HepG2 (cell line): ENCODE measurements around the gene PTPRO. TPM values are rescaled to one million over a fixed set of nuclear protein-coding genes. Genes with fewer than 3 reads are reported as not detected.

ENCODE experiments used
- ATAC-seq: fragments of 200-7000 bp; cut with Tn5 transposase; 3 replicates; pipeline ENCODE4 v1.9.1; 2020; ENCODE audit warnings: mild to moderate bottlenecking, moderate library complexity
- BruUV-seq: library from RNA; stranded (reverse); fragments of 400-500 nt; replicated peaks from 2 replicates; lab custom pipeline; 2021; lab: Mats Ljungman, UMichigan
- CTCF ChIA-PET: fragments of 300-600 bp; formaldehyde crosslinking; extraction: SDS; loops from one replicate; lab custom pipeline; 2021; ENCODE audit warnings: low total read pairs, inconsistent platforms, low intra/inter-chr PET ratio; lab: Yijun Ruan, JAX
- POLR2A ChIA-PET: fragments of 350-600 bp; sonication (Branson Sonifier 250); formaldehyde crosslinking; loops from one replicate; lab custom pipeline; 2020; ENCODE audit warnings: antibody characterized with exemption, inconsistent platforms; lab: Yijun Ruan, JAX
- DNase-seq: peaks from one replicate; pipeline ENCODE4 v3.0.0-alpha.2; 2015; ENCODE audit warnings: low spot score
- FAIRE-seq: peaks from 3 replicates; lab custom pipeline; 2011; peaks lifted over from hg19 to GRCh38; lab: Jason Lieb, UNC
- H2AFZ ChIP-seq: one replicate; pipeline ENCODE4 v1.6.1; 2011; ENCODE audit warnings: low read length, inconsistent platforms
- H3K27ac ChIP-seq: fragments of 300-600 bp; 3 replicates; pipeline ENCODE4 v1.8.0; 2011; ENCODE audit warnings: mixed run types, mild to moderate bottlenecking, mixed read lengths, low read length, inconsistent platforms; ENCODE audit not compliant: insufficient read depth; ENCODE audit errors: extremely low read length
- H3K27me3 ChIP-seq, 2 experiments: fragments of 200-600 bp in 1 of 2; 2 replicates in 1 of 2; 3 replicates in 1 of 2; pipeline versions ENCODE4 v1.6.0 to v1.8.0; 2011; ENCODE audit warnings: low read length in 2 of 2, mild to moderate bottlenecking in 2 of 2, moderate library complexity in 2 of 2, inconsistent platforms in 1 of 2; ENCODE audit not compliant: insufficient read depth in 2 of 2, control insufficient read depth in 1 of 2
- H3K36me3 ChIP-seq, 2 experiments: fragments of 200-600 bp in 1 of 2; replicated peaks in 1 of 2; 2 replicates in 1 of 2; 3 replicates in 1 of 2; pipeline versions ENCODE4 v1.5.1 to v1.8.0; 2011; ENCODE audit warnings: low read length in 2 of 2, inconsistent platforms in 1 of 2; ENCODE audit not compliant: insufficient read depth in 2 of 2, control insufficient read depth in 1 of 2
- H3K4me1 ChIP-seq: 2 replicates; pipeline ENCODE4 v1.5.1; 2012; ENCODE audit warnings: low read length, inconsistent platforms; ENCODE audit not compliant: insufficient read depth
- H3K4me2 ChIP-seq: 2 replicates; pipeline ENCODE4 v1.6.0; 2011; ENCODE audit warnings: low read depth, low read length, inconsistent platforms
- H3K4me3 ChIP-seq, 3 experiments: fragments of 200-600 bp in 1 of 3; sonication (generic), shearing (Covaris generic) in 1 of 3; replicated peaks in 1 of 3; 2 replicates each; pipeline ENCODE4 v1.5.1; 2011 to 2016; ENCODE audit warnings: low read length in 3 of 3, inconsistent platforms in 2 of 3, low read depth in 2 of 3, mild to moderate bottlenecking in 2 of 3, control low read depth in 1 of 3, mixed read lengths in 1 of 3; ENCODE audit not compliant: insufficient read depth in 1 of 3
- H3K79me2 ChIP-seq: one replicate; pipeline ENCODE4 v1.6.1; 2011; ENCODE audit warnings: low read length, inconsistent platforms; ENCODE audit not compliant: insufficient read depth
- H3K9ac ChIP-seq: 2 replicates; pipeline ENCODE4 v1.6.0; 2011; ENCODE audit warnings: mild to moderate bottlenecking, low read depth, low read length, inconsistent platforms; ENCODE audit not compliant: insufficient read depth
- H3K9me3 ChIP-seq: 2 replicates; pipeline ENCODE4 v1.5.1; 2012; ENCODE audit warnings: mild to moderate bottlenecking, low read length
- H4K20me1 ChIP-seq: 2 replicates; pipeline ENCODE4 v1.6.0; 2011; ENCODE audit warnings: inconsistent platforms, mild to moderate bottlenecking, low read length, moderate library complexity; ENCODE audit not compliant: insufficient read depth
- CREB1 ChIP-seq, 2 experiments: fragments of 450-650 bp in 1 of 2; IDR thresholded peaks; 2 replicates each; pipeline ENCODE4 v1.6.1; 2016 to 2017; ENCODE audit warnings: control low read depth in 1 of 2, mild to moderate bottlenecking in 1 of 2, missing compliant biosample characterization in 1 of 2, missing genetic modification characterization in 1 of 2
- HNRNPK ChIP-seq: fragments of 200-400 bp; formaldehyde crosslinking; IDR thresholded peaks from 2 replicates; pipeline ENCODE4 v1.6.1; 2018; ENCODE audit warnings: low read length, low read depth, moderate library complexity, mild to moderate bottlenecking; ENCODE audit not compliant: poor library complexity, severe bottlenecking
- NFE2L2 ChIP-seq: fragments of 150-350 bp; IDR thresholded peaks from 2 replicates; pipeline ENCODE4 v1.6.1; 2014; ENCODE audit warnings: low read length
- SP1 ChIP-seq, 2 experiments: fragments of 450-650 bp in 1 of 2; sonication (generic) in 1 of 2; formaldehyde crosslinking in 1 of 2; IDR thresholded peaks; 2 replicates each; pipeline versions ENCODE4 v1.4.0 to v1.6.1; 2016 to 2020; ENCODE audit warnings: missing genetic modification reagents in 1 of 2
- YEATS4 ChIP-seq: sonication (generic); formaldehyde crosslinking; IDR thresholded peaks from 2 replicates; pipeline ENCODE4 v1.4.0; 2020; ENCODE audit warnings: missing genetic modification reagents, borderline replicate concordance
- WGBS: methylation state at CpG from one replicate; pipeline ENCODE4 v1.1.6; 2017; ENCODE audit warnings: low lambda C conversion rate; 5-methylcytosine and 5-hydroxymethylcytosine counted together
- in situ Hi-C: cut with HindIII; loops from 2 replicates; pipeline ENCODE4 v1.10.0; 2017; ENCODE audit warnings: low pct_unique_long_range_greater_than_20kb; ENCODE audit not compliant: extremely low pct_ligation_motif_present
- intact Hi-C: fragments of 100-400 bp; cut with micrococcal nuclease; formaldehyde crosslinking; loops from one replicate; pipeline ENCODE4 v1.10.0; 2022; ENCODE audit not compliant: unreplicated experiment
- polyA plus RNA-seq, 8 experiments: library from polyadenylated mRNA; depleted of rRNA in 3 of 8; stranded (reverse) in 7 of 8; unstranded in 1 of 8; fragments of >200 nt; fragmentation: Illumina TruSeq in 4 of 8; extraction: Trizol in 4 of 8; gene quantifications; 2 replicates each; pipeline versions ENCODE4 v1.2.1 to v1.2.3, GENCODE V29; 2011 to 2016; ENCODE audit warnings: low read depth in 4 of 8, missing spikeins in 1 of 8, mixed read lengths in 1 of 8; ENCODE audit not compliant: insufficient read depth in 1 of 8
- total RNA-seq, 5 experiments: library from RNA; depleted of rRNA; stranded (reverse); fragments of >200 nt; fragmentation: Illumina TruSeq; extraction: Trizol; gene quantifications; 2 replicates each; pipeline ENCODE4 v1.2.3, GENCODE V29; 2016; ENCODE audit warnings: low read depth in 1 of 5
- TF ChIP-seq, protein P1 (sequence below): sonication (generic); formaldehyde crosslinking; IDR thresholded peaks from 2 replicates; pipeline ENCODE4 v1.8.0; 2022; ENCODE audit warnings: missing genetic modification reagents, mild to moderate bottlenecking, borderline replicate concordance

Gene PTPRO
- total and polyA plus RNA-seq, 2 of the 13 experiments (the other 11 are each of a cell fraction or from before 2014, with no cell fraction given): 0.04 TPM; not detected in 1

DNA sequence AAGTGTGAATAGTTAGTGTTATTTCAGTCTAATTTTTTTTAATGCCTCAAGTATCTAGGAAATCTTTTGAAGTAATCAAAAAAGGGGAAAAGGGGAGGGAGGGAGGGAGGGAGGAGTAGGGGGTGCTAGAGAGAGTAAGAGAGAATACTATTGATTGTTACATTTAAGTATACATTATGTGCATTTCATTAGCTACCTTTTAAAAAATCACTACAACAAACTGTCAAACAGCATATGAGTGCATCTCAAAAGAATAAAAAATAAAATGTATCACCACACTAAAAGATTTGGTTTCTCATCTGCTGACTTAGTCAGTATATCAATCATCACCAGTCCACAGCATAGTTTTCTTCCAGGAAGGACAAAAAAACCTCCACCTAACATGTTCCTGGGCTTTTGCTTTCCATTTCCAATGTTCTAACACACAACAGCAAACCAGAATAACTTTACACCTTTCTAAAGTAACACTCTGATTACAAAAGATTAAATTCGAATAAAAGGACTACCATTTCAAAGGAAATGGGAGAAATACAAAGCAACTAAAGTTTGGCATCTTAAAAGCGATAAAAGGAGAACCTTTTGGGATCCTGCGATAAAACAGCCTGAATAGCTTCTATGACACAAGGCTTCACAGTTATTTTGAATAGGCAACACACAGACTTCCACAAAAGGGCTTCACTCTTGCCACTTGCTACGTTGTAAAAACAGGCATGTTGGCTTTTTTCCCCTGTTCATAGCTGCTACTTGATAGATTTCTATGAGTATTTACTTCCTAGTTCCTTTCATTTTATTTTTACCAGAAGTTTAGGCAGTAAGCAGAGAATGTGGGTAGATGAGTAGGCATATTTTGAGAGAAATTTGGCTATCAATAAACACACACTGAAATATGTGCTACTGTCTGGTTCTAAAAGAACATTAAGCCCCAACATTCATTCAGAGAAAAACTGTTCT lies 306.0 kb downstream of the PTPRO start:
- Histone ChIP-seq H3K36me3 (peaks cover 3 to 17% of the 10 kb centered on the region in 2 experiments; a peak in 4 of 5 replicates), H3K79me2 (no peaks in the 10 kb centered on the region), H3K27me3 (no peaks in the 10 kb centered on the region), H3K27ac (peak overlapping the region; percentile 98), H2AFZ (no peak overlapping the region), H4K20me1 (no peaks in the 10 kb centered on the region), H3K9ac (peak overlapping the region; percentile 64), H3K9me3 (no peaks in the 10 kb centered on the region), H3K4me2 (peak overlapping the region; percentile 21; the same call in 1 of the 2 replicates), H3K4me3 (no peak overlapping the region), H3K4me1 (peaks cover 59% of the 10 kb centered on the region)
- WGBS: 91% methylated on average over 4 of the region's 4 CpGs
- no TSS peak for BruUV-seq
- TF ChIP-seq CREB1 (IDR thresholded peaks at IDR 0.05) (no peak), CREB1 (CRISPR knock-in tag; IDR thresholded peaks at IDR 0.05) (peak; percentile 22; the same call in 1 of the 2 replicates), HNRNPK (peak; percentile 90), YEATS4 (CRISPR knock-in tag) (no peak), NFE2L2 (peak; percentile 4; the same call in 1 of the 2 replicates), SP1 (IDR thresholded peaks at IDR 0.05) (no peak), SP1 (CRISPR knock-in tag; IDR thresholded peaks at IDR 0.05) (no peak)
- TF ChIP-seq, protein P1, sequence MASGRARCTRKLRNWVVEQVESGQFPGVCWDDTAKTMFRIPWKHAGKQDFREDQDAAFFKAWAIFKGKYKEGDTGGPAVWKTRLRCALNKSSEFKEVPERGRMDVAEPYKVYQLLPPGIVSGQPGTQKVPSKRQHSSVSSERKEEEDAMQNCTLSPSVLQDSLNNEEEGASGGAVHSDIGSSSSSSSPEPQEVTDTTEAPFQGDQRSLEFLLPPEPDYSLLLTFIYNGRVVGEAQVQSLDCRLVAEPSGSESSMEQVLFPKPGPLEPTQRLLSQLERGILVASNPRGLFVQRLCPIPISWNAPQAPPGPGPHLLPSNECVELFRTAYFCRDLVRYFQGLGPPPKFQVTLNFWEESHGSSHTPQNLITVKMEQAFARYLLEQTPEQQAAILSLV (CRISPR knock-in tag): no peak
- peak; percentile 50 for FAIRE-seq
- intact Hi-C loops (loop anchor here (5.0 kb wide), 1 partner anchor 36 kb away; no protein-coding TSS in a partner anchor), in situ Hi-C loops (no loop called here)
- no peak for ATAC-seq
- ChIA-PET POLR2A (interaction anchor here (0.8 to 1.4 kb wide), 5 partner anchors 12 to 283 kb away, joined by 3 to 6 read pairs (median 3); partner anchors contain the start of gene DERA), CTCF (no interaction called here)
- peak; percentile 9 for DNase-seq
